ENCODE measurements around the gene ESYT1. TPM values are rescaled to one million over a fixed set of nuclear protein-coding genes. Genes with fewer than 3 reads are reported as not detected.

ESYT1 gene
- total and polyA plus RNA-seq, 9 of the 15 experiments (the other 6 are each of a cell fraction or from before 2014, with no cell fraction given): 132 to 420 (median 164) TPM

DNA sequence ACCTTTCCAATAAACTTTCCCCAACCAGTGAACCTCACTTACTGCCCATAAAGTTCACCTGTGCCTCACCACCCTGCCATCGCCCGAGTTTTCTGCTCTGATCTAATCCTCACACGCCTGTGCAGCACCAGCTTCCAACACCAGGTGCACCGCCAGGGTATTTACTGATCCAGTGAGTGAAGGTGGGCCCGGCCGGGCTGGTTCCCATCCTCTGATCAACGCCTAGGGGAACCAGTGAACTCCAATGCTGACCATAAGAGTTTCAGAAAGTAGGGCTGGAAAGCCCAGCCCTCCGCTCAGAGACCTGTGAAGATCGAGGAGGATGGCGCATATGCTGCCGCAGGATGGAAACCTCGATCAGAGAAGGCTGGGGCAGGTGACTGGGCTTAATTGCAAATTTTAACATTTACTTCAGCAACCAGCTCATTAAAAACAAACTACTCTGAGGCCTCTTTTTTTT, 23.6 kb downstream of the ESYT1 start (continued):
- TF ChIP-seq ZNF140 (CRISPR knock-in tag; IDR thresholded peaks at IDR 0.05): no peak
- 0 out of 4 replicates have a peak, but pooled peaks of 1 of the 2 experiments have one; percentile 8 for TF ChIP-seq RAD21 (CRISPR knock-in tag; conservative IDR thresholded peaks at IDR 0.05 in 1 of 2, IDR thresholded peaks at IDR 0.05 in 1 of 2)
- TF ChIP-seq GTF2E2 (tag; IDR thresholded peaks at IDR 0.05): no peak
- TF ChIP-seq NR2C1 (IDR thresholded peaks at IDR 0.05): no peak
- TF ChIP-seq NR2C1 (tag; IDR thresholded peaks at IDR 0.05): no peak
- TF ChIP-seq, protein P1, sequence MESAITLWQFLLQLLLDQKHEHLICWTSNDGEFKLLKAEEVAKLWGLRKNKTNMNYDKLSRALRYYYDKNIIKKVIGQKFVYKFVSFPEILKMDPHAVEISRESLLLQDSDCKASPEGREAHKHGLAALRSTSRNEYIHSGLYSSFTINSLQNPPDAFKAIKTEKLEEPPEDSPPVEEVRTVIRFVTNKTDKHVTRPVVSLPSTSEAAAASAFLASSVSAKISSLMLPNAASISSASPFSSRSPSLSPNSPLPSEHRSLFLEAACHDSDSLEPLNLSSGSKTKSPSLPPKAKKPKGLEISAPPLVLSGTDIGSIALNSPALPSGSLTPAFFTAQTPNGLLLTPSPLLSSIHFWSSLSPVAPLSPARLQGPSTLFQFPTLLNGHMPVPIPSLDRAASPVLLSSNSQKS (CRISPR knock-in tag; IDR thresholded peaks at IDR 0.05): no peak
- no peak for TF ChIP-seq MAFF (IDR thresholded peaks at IDR 0.05; ENCODE audit: low read length)
- TF ChIP-seq NFE2 (IDR thresholded peaks at IDR 0.05; ENCODE audit: low read depth): 0 out of 2 replicates have a peak, but pooled peaks have one; percentile 7
- TF ChIP-seq THRAP3 (IDR thresholded peaks at IDR 0.05; ENCODE audit: borderline replicate concordance): no peak
- TF ChIP-seq, protein P2, sequence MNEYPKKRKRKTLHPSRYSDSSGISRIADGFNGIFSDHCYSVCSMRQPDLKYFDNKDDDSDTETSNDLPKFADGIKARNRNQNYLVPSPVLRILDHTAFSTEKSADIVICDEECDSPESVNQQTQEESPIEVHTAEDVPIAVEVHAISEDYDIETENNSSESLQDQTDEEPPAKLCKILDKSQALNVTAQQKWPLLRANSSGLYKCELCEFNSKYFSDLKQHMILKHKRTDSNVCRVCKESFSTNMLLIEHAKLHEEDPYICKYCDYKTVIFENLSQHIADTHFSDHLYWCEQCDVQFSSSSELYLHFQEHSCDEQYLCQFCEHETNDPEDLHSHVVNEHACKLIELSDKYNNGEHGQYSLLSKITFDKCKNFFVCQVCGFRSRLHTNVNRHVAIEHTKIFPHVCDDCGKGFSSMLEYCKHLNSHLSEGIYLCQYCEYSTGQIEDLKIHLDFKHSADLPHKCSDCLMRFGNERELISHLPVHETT (CRISPR knock-in tag; conservative IDR thresholded peaks at IDR 0.05 in 1 of 2, IDR thresholded peaks at IDR 0.05 in 1 of 2): no peak; a peak in 1 of 4 replicates
- 0 out of 2 replicates have a peak, but pooled peaks have one; percentile 13 for TF ChIP-seq NFIC (IDR thresholded peaks at IDR 0.05)
- peak; percentile 77 for TF ChIP-seq KDM5B (IDR thresholded peaks at IDR 0.05; ENCODE audit: insufficient replicate concordance, low read depth, low read length)
- no peak for TF ChIP-seq DACH1 (IDR thresholded peaks at IDR 0.05; ENCODE audit: partially characterized antibody)
- no peak for TF ChIP-seq ZNF165 (CRISPR knock-in tag; IDR thresholded peaks at IDR 0.05; ENCODE audit: borderline replicate concordance)
- no peak for TF ChIP-seq ZNF184 (CRISPR knock-in tag; IDR thresholded peaks at IDR 0.05)
- TF ChIP-seq SMC3 (conservative IDR thresholded peaks at IDR 0.05; ENCODE audit: insufficient read depth, low read depth, low read length): no peak
- no peak for TF ChIP-seq HCFC1 (IDR thresholded peaks at IDR 0.05; ENCODE audit: low read depth, low read length)
- 0 out of 2 replicates have a peak, but pooled peaks have one; percentile 4 for TF ChIP-seq ZFX (CRISPR knock-in tag; IDR thresholded peaks at IDR 0.05)
- TF ChIP-seq DNMT1 (IDR thresholded peaks at IDR 0.05): no peak
- no peak for TF ChIP-seq JUND (IDR thresholded peaks at IDR 0.05; ENCODE audit: borderline replicate concordance, low read depth, low read length)
- no peak; the same call in 2 of the 3 replicates for TF ChIP-seq JUND (tag; IDR thresholded peaks at IDR 0.05; ENCODE audit: borderline replicate concordance, low read depth, low read length)
- TF ChIP-seq, protein P3, sequence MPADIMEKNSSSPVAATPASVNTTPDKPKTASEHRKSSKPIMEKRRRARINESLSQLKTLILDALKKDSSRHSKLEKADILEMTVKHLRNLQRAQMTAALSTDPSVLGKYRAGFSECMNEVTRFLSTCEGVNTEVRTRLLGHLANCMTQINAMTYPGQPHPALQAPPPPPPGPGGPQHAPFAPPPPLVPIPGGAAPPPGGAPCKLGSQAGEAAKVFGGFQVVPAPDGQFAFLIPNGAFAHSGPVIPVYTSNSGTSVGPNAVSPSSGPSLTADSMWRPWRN (IDR thresholded peaks at IDR 0.05; ENCODE audit: low read depth): no peak
- no peak for TF ChIP-seq JUNB (CRISPR knock-in tag; conservative IDR thresholded peaks at IDR 0.05)
- no peak for TF ChIP-seq NFE2L1 (tag; IDR thresholded peaks at IDR 0.05; ENCODE audit: borderline replicate concordance, low read depth)
- TF ChIP-seq SETDB1 (IDR thresholded peaks at IDR 0.05; ENCODE audit: low read length): no peak
- no peak for TF ChIP-seq ARID1B (IDR thresholded peaks at IDR 0.05)
- no peak for TF ChIP-seq HMG20B (CRISPR knock-in tag; IDR thresholded peaks at IDR 0.05)
- no peak for TF ChIP-seq RBFOX2 (IDR thresholded peaks at IDR 0.05; ENCODE audit: low read depth, low read length)
- TF ChIP-seq CBFB (CRISPR knock-in tag; IDR thresholded peaks at IDR 0.05): no peak

All from K562 (cell line).